ENCODE results near the gene SNCA. TPM values are rescaled to one million over a fixed set of nuclear protein-coding genes. Genes with fewer than 3 reads are reported as not detected.

Gene SNCA
- total RNA-seq, 2 donors from 2014 or later, result 0.85 to 0.93 TPM

DNA sequence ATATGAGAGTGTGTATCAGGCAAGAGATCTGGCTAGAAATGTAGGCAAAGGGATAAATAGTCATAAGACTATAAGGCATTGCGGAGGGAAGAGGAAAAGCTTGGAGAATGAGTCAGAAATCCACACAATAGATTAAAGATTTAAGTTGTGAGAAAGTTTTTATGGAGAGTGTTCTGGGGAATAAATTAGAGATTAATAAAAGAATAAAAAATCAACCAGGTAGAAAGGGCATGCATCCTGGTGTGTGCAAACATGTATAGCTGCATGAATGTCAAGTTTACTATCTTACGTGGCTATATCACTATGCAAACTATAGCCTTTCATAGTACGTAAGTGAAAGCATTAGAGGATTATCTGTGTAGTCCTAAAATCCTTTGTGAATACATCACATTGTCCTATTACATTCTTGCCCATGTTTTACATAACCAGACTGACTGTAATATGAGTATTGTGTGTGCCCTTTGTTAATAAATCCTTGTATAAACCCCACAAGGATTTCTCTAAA is 36.9 kb downstream of the SNCA start:
- H3K4me3 Mint-ChIP-seq, result no peak overlapping the region
- no peaks in the 10 kb centered on the region for H3K4me1 Mint-ChIP-seq
- ATAC-seq (replicated peaks), result no peak
- H3K27ac Mint-ChIP-seq, result no peak overlapping the region
- no peaks in the 10 kb centered on the region for H3K36me3 Mint-ChIP-seq (ENCODE audit: low read depth)
- peaks cover 6% of the 10 kb centered on the region for H3K27me3 Mint-ChIP-seq
- H3K9me3 Mint-ChIP-seq, result no peaks in the 10 kb centered on the region

DNA sequence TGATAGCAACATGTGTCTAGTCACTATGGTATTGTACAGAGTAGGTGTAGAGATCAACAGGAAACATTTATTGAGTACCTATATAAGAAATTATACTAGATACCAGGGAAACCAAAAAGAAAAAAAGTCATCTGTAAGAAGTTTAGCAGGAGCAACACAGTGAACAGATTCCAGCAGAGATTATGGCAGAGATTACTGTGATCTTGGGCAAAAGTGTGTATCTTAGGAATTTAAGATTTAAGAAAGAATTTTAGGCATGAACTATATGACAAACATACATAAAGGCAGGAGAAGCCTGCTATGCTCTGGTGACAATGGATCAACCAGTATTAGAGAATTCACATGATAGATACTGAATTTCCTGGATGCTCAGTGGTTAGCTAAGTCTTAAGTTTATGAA is 37.9 kb downstream of the SNCA start:
- H3K27ac Mint-ChIP-seq, result no peak overlapping the region
- no peaks in the 10 kb centered on the region for H3K4me1 Mint-ChIP-seq
- H3K27me3 Mint-ChIP-seq, result peaks cover 6% of the 10 kb centered on the region
- ATAC-seq (replicated peaks), result no peak
- no peaks in the 10 kb centered on the region for H3K36me3 Mint-ChIP-seq (ENCODE audit: low read depth)
- no peak overlapping the region for H3K4me3 Mint-ChIP-seq
- no peaks in the 10 kb centered on the region for H3K9me3 Mint-ChIP-seq

DNA sequence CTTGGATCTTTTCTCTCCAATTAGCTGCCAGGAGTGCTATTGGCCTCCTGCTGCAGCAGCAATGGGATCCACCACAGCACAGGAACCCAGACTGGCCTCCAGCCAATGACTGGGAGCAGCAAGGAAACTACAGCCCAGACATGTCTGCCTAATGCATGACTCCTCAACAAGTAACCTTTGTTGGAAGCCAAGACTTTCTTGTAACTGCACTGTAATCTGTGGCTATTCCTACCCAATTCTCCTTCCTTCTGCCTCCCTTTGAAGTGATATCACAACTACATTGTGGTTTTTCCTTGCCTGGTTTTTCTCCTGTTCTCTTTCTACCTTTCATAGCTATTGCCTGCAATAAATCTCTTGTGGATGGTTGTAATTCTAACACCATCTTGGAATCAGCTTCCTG is 39.8 kb downstream of the SNCA start:
- H3K36me3 Mint-ChIP-seq (ENCODE audit: low read depth), result no peaks in the 10 kb centered on the region
- no peaks in the 10 kb centered on the region for H3K9me3 Mint-ChIP-seq
- H3K27me3 Mint-ChIP-seq, result peaks cover 6% of the 10 kb centered on the region
- H3K27ac Mint-ChIP-seq, result no peak overlapping the region
- ATAC-seq (replicated peaks), result no peak
- no peak overlapping the region for H3K4me3 Mint-ChIP-seq
- H3K4me1 Mint-ChIP-seq, result no peaks in the 10 kb centered on the region

DNA sequence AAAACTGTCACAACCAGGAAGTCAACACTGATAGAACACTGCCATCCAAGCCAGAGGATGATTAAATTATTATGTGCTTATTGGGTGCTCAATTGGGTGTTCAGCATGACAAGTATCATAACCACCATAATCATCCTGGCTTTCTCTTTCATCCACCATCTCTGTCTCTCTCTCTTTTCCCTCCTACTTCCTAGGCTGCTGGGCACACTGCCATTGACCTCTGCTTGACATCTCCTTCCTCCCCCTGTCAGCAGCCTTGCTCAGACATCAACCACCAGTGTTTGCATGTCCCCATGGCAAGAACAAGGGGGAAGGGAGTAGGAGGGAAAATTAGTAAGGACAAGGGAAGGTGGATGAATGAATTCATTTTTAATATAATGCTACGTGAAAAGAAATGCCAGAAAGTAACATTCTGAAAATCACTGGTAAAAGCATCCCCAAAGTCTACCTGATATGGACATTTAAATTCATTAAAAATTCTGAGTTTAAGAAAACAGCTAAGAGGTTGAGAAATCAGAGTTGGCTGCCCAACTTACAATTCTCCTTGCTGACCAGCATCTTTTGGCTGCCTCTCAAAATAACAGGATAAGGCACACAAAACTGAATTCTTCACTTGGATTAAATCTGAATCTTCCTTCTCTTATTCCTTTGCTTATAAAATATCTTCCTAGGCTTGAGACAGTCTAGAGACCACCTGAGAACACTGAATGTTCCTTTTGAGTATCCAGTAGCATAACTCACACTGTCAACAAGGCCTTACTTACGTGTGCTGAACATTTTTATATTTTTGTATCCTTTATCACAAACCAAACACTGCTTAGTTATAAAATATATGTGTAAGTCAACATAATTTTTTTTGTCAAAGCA is 48.5 kb downstream of the SNCA start:
- Mint-ChIP-seq H3K27me3 (no peaks in the 10 kb centered on the region), H3K36me3 (ENCODE audit: low read depth) (no peaks in the 10 kb centered on the region), H3K4me1 (no peaks in the 10 kb centered on the region), H3K4me3 (no peak overlapping the region), H3K27ac (no peak overlapping the region), H3K9me3 (no peaks in the 10 kb centered on the region)
- no peak for ATAC-seq (replicated peaks)

DNA sequence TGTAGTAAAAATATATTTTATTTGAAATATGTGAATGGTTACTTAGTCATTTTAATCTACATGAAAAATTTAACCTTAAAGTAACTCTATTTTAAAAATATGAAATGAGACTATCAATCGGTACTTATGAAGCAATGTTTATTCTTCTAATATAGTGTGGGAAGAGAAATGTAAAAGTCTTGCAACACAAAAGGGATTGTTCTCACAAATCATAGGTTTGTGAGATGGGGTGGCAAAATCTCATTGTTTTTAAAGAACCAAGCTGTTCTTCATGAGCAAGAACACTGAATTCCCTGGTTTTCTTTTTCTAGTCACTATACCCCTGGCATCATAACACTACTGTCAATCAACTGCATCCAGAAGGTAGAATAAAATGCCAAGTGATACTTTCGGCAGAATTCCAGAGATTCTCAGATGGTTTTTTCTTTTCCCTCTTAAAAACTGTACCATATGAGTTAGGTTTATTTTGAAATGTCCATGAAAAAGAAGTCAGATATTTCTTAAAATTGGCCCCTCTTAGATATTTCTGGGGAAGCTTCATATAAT is 52.2 kb downstream of the SNCA start:
- H3K4me1 Mint-ChIP-seq, result no peaks in the 10 kb centered on the region
- ATAC-seq (replicated peaks), result no peak
- no peaks in the 10 kb centered on the region for H3K9me3 Mint-ChIP-seq
- H3K4me3 Mint-ChIP-seq, result no peak overlapping the region
- H3K27ac Mint-ChIP-seq, result no peak overlapping the region
- no peaks in the 10 kb centered on the region for H3K27me3 Mint-ChIP-seq
- H3K36me3 Mint-ChIP-seq (ENCODE audit: low read depth), result no peaks in the 10 kb centered on the region

DNA sequence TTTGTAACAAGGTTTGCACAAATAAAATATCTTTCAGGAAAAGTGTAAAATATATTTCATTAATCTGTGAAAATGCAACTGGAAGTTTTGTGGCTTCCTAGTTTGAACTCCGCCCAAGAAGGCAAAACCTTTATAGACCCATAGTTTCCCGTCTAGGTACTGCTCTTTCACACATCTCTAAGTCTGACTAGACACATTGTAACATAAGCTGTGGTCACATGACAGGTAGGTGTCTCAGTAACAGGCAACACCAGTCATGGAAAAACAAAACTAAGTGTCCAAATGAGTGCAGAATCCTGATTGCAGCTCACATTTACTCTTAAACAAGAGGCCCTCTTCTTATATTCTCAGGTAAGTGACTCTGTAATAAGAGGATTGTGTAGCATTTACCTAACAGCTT is 55.6 kb downstream of the SNCA start:
- peaks cover 10% of the 10 kb centered on the region for H3K27me3 Mint-ChIP-seq
- H3K27ac Mint-ChIP-seq, result no peak overlapping the region
- peaks cover 3% of the 10 kb centered on the region for H3K9me3 Mint-ChIP-seq
- no peaks in the 10 kb centered on the region for H3K36me3 Mint-ChIP-seq (ENCODE audit: low read depth)
- no peak overlapping the region for H3K4me3 Mint-ChIP-seq
- no peaks in the 10 kb centered on the region for H3K4me1 Mint-ChIP-seq
- no peak for ATAC-seq (replicated peaks)

DNA sequence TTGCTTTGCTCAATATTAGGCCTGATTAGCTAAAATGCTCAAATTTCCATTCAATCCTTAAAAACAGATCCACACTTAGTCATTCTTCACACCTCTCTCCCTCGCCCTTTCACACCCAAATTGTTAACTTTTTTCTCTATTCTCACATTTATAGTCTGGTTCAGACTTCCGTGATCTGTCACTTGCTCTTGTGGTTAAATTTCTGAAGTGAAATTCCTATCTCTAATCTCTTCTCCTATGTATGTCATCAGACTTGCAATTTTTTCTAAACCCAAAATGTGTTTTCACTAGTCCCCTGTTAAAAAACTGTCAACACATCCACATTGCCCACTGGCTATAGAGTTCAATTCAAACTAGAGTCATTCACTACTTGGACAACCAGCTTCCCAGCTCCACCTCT is 63.2 kb downstream of the SNCA start:
- ATAC-seq (replicated peaks), result no peak
- peaks cover 34% of the 10 kb centered on the region for H3K27me3 Mint-ChIP-seq
- no peak overlapping the region for H3K27ac Mint-ChIP-seq
- no peaks in the 10 kb centered on the region for H3K4me1 Mint-ChIP-seq
- peaks cover 11% of the 10 kb centered on the region for H3K9me3 Mint-ChIP-seq
- H3K36me3 Mint-ChIP-seq (ENCODE audit: low read depth), result no peaks in the 10 kb centered on the region
- no peak overlapping the region for H3K4me3 Mint-ChIP-seq

DNA sequence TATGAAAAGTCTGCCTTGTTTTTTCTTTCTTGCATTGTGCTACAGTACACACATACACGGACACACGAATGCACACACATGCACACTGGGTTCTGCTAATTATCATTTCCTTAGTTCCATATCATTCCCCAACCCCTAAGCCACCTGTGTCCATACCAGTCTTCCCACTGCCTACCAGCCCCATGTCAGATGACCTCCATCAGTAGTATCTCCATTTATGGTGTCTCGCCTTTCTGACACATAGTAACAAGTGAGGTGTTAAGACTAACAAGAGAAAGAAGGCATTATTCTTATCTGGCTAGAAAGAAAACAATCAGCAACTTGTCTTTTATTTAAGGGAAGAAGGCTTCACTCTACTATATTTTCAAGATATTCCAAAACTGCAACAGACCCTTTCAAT is 67.1 kb downstream of the SNCA start:
- Mint-ChIP-seq H3K4me1 (no peaks in the 10 kb centered on the region), H3K9me3 (peaks cover 3% of the 10 kb centered on the region), H3K4me3 (no peak overlapping the region), H3K27me3 (peaks cover 17% of the 10 kb centered on the region), H3K27ac (no peak overlapping the region), H3K36me3 (ENCODE audit: low read depth) (no peaks in the 10 kb centered on the region)
- no peak for ATAC-seq (replicated peaks)

DNA sequence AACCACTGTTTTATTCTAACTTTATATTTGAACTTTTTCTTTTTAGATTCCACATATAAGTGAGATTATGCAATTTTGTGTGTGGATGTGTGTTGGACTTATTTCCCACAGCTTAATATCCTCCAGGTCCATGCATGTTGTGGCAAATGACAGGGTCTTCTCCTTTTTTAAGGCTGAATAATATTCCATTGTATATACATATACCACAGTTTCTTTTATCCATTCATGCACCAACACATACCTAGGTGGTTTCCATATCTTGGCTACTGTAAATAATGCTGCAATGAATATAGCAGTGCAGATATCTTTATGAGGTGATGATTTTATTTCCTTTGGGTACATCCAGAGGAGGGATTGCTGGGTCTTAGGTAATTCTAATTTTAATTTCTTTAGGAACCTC is 69.0 kb downstream of the SNCA start:
- Mint-ChIP-seq H3K36me3 (ENCODE audit: low read depth) (no peaks in the 10 kb centered on the region), H3K4me3 (no peak overlapping the region), H3K9me3 (no peaks in the 10 kb centered on the region), H3K27ac (no peak overlapping the region), H3K27me3 (peaks cover 9% of the 10 kb centered on the region), H3K4me1 (no peaks in the 10 kb centered on the region)
- no peak for ATAC-seq (replicated peaks)

DNA sequence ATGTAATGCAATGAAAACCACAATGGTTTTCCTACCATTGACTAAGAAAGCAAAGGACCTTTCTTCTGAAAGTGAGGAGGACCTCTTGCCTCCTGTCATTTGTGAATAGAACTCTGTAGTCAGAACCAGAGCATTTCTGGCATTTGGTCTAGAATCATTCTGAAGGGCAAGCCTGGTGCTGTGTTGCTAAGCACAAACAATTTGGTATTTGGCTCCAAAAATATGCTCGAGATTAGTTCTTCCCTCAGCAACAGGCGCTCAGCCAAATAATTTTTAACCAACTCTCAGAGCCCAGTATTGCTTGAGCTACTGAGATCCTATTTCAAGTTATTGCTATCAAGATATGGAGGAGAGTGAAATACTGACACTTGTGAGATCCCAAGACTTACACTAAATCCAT is 71.0 kb downstream of the SNCA start:
- Mint-ChIP-seq H3K36me3 (ENCODE audit: low read depth) (no peaks in the 10 kb centered on the region), H3K9me3 (no peaks in the 10 kb centered on the region), H3K27me3 (peaks cover 5% of the 10 kb centered on the region), H3K27ac (no peak overlapping the region), H3K4me3 (no peak overlapping the region), H3K4me1 (no peaks in the 10 kb centered on the region)
- no peak for ATAC-seq (replicated peaks)

DNA sequence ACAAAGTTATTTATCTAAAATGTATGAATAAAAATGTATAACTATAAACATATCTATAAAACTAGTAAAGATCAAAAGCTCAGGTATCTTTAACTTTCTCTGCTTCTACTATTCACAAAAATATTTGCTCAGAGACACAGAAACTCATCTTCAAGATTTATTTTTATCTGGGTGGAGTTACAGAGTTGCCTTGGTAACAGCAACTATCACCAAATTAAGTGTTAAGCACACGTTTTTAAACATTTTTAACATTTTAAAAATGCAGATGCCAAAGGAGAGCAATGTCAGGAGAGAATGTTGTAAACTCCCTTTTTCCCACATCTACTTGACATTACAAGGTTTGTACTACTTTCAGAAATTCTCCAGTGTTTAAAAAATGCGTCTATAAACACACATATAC is 71.4 kb downstream of the SNCA start:
- peaks cover 4% of the 10 kb centered on the region for H3K27me3 Mint-ChIP-seq
- no peaks in the 10 kb centered on the region for H3K4me1 Mint-ChIP-seq
- no peak overlapping the region for H3K27ac Mint-ChIP-seq
- no peak for ATAC-seq (replicated peaks)
- no peaks in the 10 kb centered on the region for H3K36me3 Mint-ChIP-seq (ENCODE audit: low read depth)
- H3K4me3 Mint-ChIP-seq, result no peak overlapping the region
- no peaks in the 10 kb centered on the region for H3K9me3 Mint-ChIP-seq

DNA sequence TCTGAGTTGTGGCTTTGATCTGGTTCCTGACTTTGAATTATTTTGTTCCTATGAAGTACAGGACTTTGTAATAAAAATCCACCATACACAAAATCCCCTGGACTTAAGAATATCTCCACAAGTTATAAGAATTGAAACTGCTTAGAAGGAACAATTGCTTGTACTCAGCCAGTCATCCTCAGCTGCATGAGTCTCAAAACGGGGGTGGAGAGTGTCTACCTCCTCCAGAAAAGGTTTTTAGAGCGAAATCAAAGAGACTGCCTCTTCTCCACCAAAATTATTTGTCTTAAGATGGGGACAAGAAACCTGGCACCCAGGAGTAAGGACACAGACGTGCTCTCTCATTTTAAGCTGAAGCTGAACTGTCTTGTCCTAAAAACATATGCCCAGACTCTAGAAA is 74.7 kb downstream of the SNCA start:
- Mint-ChIP-seq H3K36me3 (ENCODE audit: low read depth) (no peaks in the 10 kb centered on the region), H3K27ac (no peak overlapping the region), H3K9me3 (no peaks in the 10 kb centered on the region), H3K4me3 (no peak overlapping the region), H3K4me1 (no peaks in the 10 kb centered on the region), H3K27me3 (no peaks in the 10 kb centered on the region)
- ATAC-seq (replicated peaks), result no peak

DNA sequence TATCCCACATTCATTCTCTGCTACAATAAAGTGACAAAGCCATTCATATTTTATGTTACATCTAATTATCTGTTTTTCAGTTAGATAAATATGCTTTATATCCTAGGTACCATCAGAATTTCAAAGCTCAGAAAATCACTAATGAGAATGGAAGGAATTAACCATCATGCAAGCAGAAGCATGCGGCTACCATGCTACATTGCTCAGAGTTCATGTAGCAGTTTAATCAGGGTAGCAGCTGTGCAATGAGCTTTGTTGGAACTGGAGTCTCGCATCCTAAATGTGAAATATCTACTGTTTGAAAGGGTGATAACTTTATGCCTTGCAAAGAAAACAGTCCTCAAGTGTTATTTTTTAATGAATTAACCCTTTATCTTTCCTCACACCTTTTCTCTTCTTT is 77.5 kb downstream of the SNCA start:
- H3K27me3 Mint-ChIP-seq, result peaks cover 3% of the 10 kb centered on the region
- H3K36me3 Mint-ChIP-seq (ENCODE audit: low read depth), result no peaks in the 10 kb centered on the region
- H3K27ac Mint-ChIP-seq, result no peak overlapping the region
- H3K4me1 Mint-ChIP-seq, result no peaks in the 10 kb centered on the region
- no peak for ATAC-seq (replicated peaks)
- H3K9me3 Mint-ChIP-seq, result no peaks in the 10 kb centered on the region
- no peak overlapping the region for H3K4me3 Mint-ChIP-seq

DNA sequence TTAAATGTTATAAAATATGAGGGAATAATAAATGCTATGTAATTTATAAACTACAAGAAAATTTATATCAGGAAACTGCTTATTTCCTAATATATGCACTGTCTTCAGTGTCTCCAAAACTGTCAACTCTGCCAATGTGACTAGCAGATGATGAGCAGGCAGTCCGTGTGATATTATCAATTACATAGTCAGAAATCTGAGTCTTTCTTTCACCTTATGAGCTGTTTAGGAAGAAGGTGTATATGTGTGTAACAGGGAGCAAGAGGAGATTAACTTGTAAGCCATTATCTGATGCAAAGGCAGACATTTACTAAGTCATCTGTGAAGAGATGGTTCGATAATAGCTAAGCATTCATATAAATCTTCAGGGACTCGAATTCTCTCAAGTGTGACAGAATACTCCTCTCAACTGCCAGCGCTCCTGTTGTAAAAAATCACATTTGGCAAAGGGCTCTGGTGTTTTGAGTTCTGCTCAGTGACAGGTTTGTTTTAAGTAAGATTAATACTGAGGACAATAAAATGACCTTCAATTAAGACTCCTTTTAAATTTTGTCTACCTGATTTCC is 79.7 kb downstream of the SNCA start:
- H3K27ac Mint-ChIP-seq, result no peak overlapping the region
- H3K4me1 Mint-ChIP-seq, result no peaks in the 10 kb centered on the region
- no peak for ATAC-seq (replicated peaks)
- no peak overlapping the region for H3K4me3 Mint-ChIP-seq
- H3K9me3 Mint-ChIP-seq, result no peaks in the 10 kb centered on the region
- no peaks in the 10 kb centered on the region for H3K36me3 Mint-ChIP-seq (ENCODE audit: low read depth)
- peaks cover 7% of the 10 kb centered on the region for H3K27me3 Mint-ChIP-seq

DNA sequence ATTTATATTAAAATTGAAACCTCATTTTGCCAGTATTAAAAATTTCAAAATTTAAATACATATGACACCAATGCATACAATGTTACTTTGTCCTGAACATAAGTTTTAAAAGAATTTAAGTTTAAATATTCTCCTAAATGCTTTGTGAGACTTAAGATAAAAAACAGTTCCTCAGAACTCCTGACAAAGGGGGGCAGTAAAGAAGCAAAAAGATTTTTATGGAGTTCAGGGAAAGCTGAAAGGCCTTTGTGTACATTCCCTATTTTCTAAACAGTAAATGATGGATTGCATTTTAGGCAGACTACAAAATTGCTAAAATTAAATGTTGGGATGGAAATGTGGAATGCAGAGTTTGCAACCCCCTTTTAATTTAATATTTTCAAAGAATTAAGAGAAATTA is 81.7 kb downstream of the SNCA start:
- no peaks in the 10 kb centered on the region for H3K4me1 Mint-ChIP-seq
- ATAC-seq (replicated peaks), result no peak
- H3K36me3 Mint-ChIP-seq (ENCODE audit: low read depth), result no peaks in the 10 kb centered on the region
- no peak overlapping the region for H3K27ac Mint-ChIP-seq
- H3K9me3 Mint-ChIP-seq, result no peaks in the 10 kb centered on the region
- peaks cover 7% of the 10 kb centered on the region for H3K27me3 Mint-ChIP-seq
- no peak overlapping the region for H3K4me3 Mint-ChIP-seq

Measured in activated T-helper 17 cell treated with anti-CD3 and anti-CD28 coated beads, Interleukin-2, amount 50 U/mL, for 72 hours (primary cell).